DND-41 (cell line): ENCODE measurements around the gene DENND6B.

Source experiments
- ATAC-seq: fragments of 200-7000 bp; cut with Tn5 transposase; 3 replicates; pipeline ENCODE4 v1.9.1; 2021; ENCODE audit warnings: low read depth; ENCODE audit not compliant: insufficient read depth
- DNase-seq: peaks from one replicate; pipeline ENCODE4 v3.0.0-alpha.2; 2020
- H2AFZ ChIP-seq: 2 replicates; pipeline ENCODE4 v1.6.0; 2012; ENCODE audit warnings: low read depth, low read length
- H3K27ac ChIP-seq: 2 replicates; pipeline ENCODE4 v1.5.1; 2012; ENCODE audit warnings: low read length, inconsistent platforms
- H3K27me3 ChIP-seq: fragments of 200-600 bp; sonication (generic); 2 replicates; pipeline ENCODE4 v1.6.0; 2012; ENCODE audit warnings: low read length, mild to moderate bottlenecking, inconsistent platforms; ENCODE audit not compliant: insufficient read depth, poor library complexity
- H3K36me3 ChIP-seq: 2 replicates; pipeline ENCODE4 v1.5.1; 2012; ENCODE audit warnings: low read length, inconsistent platforms; ENCODE audit not compliant: insufficient read depth
- H3K4me1 ChIP-seq: 2 replicates; pipeline ENCODE4 v1.5.1; 2012; ENCODE audit warnings: mild to moderate bottlenecking, low read length; ENCODE audit not compliant: insufficient read depth
- H3K4me2 ChIP-seq: 2 replicates; pipeline ENCODE4 v1.6.0; 2012; ENCODE audit warnings: mild to moderate bottlenecking, moderate library complexity, low read length, inconsistent platforms; ENCODE audit not compliant: insufficient read depth
- H3K4me3 ChIP-seq, 2 experiments: fragments of 200-600 bp in 1 of 2; shearing (Covaris generic) in 1 of 2; 2 replicates each; pipeline ENCODE4 v1.5.1; 2012 to 2016; ENCODE audit warnings: inconsistent platforms in 2 of 2, low read length in 2 of 2, mild to moderate bottlenecking in 2 of 2, low read depth in 1 of 2, moderate library complexity in 1 of 2
- H3K79me2 ChIP-seq: 2 replicates; pipeline ENCODE4 v1.6.0; 2012; ENCODE audit warnings: low read length, inconsistent platforms; ENCODE audit not compliant: insufficient read depth
- H3K9ac ChIP-seq: 2 replicates; pipeline ENCODE4 v1.6.0; 2012; ENCODE audit warnings: low read depth, mild to moderate bottlenecking, inconsistent platforms, low read length, moderate library complexity
- H3K9me3 ChIP-seq: 2 replicates; pipeline ENCODE4 v1.5.1; 2012; ENCODE audit warnings: low read length, moderate library complexity, mild to moderate bottlenecking, inconsistent platforms; ENCODE audit not compliant: insufficient read depth, severe bottlenecking
- H4K20me1 ChIP-seq: 2 replicates; pipeline ENCODE4 v1.6.0; 2012; ENCODE audit warnings: low read length; ENCODE audit not compliant: insufficient read depth
- CTCF ChIP-seq: IDR thresholded peaks from 2 replicates; pipeline ENCODE4 v1.5.1; 2012; ENCODE audit warnings: borderline replicate concordance, low read length, moderate library complexity, mild to moderate bottlenecking; ENCODE audit not compliant: poor library complexity, severe bottlenecking; ENCODE audit errors: extremely low read depth
- EZH2 ChIP-seq: IDR thresholded peaks from 3 replicates; pipeline ENCODE4 v1.6.1; 2012; ENCODE audit warnings: borderline replicate concordance, low read depth, mild to moderate bottlenecking, moderate library complexity, low read length, inconsistent platforms; ENCODE audit not compliant: severe bottlenecking

The DENND6B gene

GRCh38 chr22:50302041-50302541 lies 24.7 kb downstream of the DENND6B start:
- Histone ChIP-seq H3K4me2 (no peak overlapping the region), H3K4me1 (peaks cover 11% of the 10 kb centered on the region), H4K20me1 (peaks cover 26% of the 10 kb centered on the region), H3K36me3 (no peaks in the 10 kb centered on the region), H3K9ac (no peak overlapping the region), H3K9me3 (no peaks in the 10 kb centered on the region), H3K27me3 (peaks cover 13% of the 10 kb centered on the region), H3K4me3 (no peak overlapping the region), H3K27ac (no peak overlapping the region), H3K79me2 (no peaks in the 10 kb centered on the region), H2AFZ (no peak overlapping the region)
- ATAC-seq (no peak), DNase-seq (no peak)
- TF ChIP-seq EZH2 (no peak), CTCF (no peak)

GRCh38 chr22:50301581-50301991 lies 25.2 kb downstream of the DENND6B start:
- Histone ChIP-seq H3K9ac (no peak overlapping the region), H3K4me2 (no peak overlapping the region), H4K20me1 (peaks cover 26% of the 10 kb centered on the region), H3K4me1 (peaks cover 6% of the 10 kb centered on the region), H3K36me3 (no peaks in the 10 kb centered on the region), H3K27ac (no peak overlapping the region), H3K79me2 (no peaks in the 10 kb centered on the region), H2AFZ (no peak overlapping the region), H3K27me3 (peaks cover 8% of the 10 kb centered on the region), H3K9me3 (no peaks in the 10 kb centered on the region), H3K4me3 (no peak overlapping the region)
- no peak for TF ChIP-seq EZH2
- TF ChIP-seq CTCF = no peak
- DNase-seq = no peak
- ATAC-seq = no peak

- no peaks in the 10 kb centered on the region for H3K9me3 ChIP-seq
- no peak for ATAC-seq
- H3K4me1 ChIP-seq = no peaks in the 10 kb centered on the region
- H3K9ac ChIP-seq = no peak overlapping the region
- no peak overlapping the region for H2AFZ ChIP-seq
- TF ChIP-seq CTCF (no peak), EZH2 (no peak)
- H4K20me1 ChIP-seq = peaks cover 22% of the 10 kb centered on the region
- H3K79me2 ChIP-seq = no peaks in the 10 kb centered on the region
- H3K27ac ChIP-seq = no peak overlapping the region
- no peaks in the 10 kb centered on the region for H3K36me3 ChIP-seq
- no peak for DNase-seq
- no peaks in the 10 kb centered on the region for H3K27me3 ChIP-seq
- H3K4me2 ChIP-seq = no peak overlapping the region
- H3K4me3 ChIP-seq = no peak overlapping the region
Observed at GRCh38 chr22:50300620-50301257, 26.1 kb downstream of the DENND6B start.
